Glutamatergic neuron (in vitro differentiated cells): ENCODE measurements around the gene STK39. TPM values are rescaled to one million over a fixed set of nuclear protein-coding genes. Genes with fewer than 3 reads are reported as not detected.

Experiments
- DNase-seq: peaks from one replicate; pipeline ENCODE4 v3.0.0; 2022
- H3K27ac Mint-ChIP-seq: one replicate; pipeline ENCODE4 v1.8.0; 2020; ENCODE audit warnings: mild to moderate bottlenecking, mixed read lengths, inconsistent platforms; ENCODE audit not compliant: unreplicated experiment
- H3K27me3 Mint-ChIP-seq: one replicate; pipeline ENCODE4 v1.8.0; 2020; ENCODE audit warnings: mild to moderate bottlenecking, moderate library complexity, mixed read lengths, inconsistent platforms; ENCODE audit not compliant: unreplicated experiment
- H3K36me3 Mint-ChIP-seq: one replicate; pipeline ENCODE4 v1.8.0; 2020; ENCODE audit warnings: mild to moderate bottlenecking, mixed read lengths, inconsistent platforms; ENCODE audit not compliant: unreplicated experiment
- H3K4me1 Mint-ChIP-seq: one replicate; pipeline ENCODE4 v1.8.0; 2020; ENCODE audit warnings: mild to moderate bottlenecking, low read depth, mixed read lengths, inconsistent platforms; ENCODE audit not compliant: unreplicated experiment
- H3K4me3 Mint-ChIP-seq: one replicate; pipeline ENCODE4 v1.8.0; 2020; ENCODE audit warnings: mild to moderate bottlenecking, mixed read lengths, inconsistent platforms; ENCODE audit not compliant: unreplicated experiment
- H3K9me3 Mint-ChIP-seq: one replicate; pipeline ENCODE4 v1.8.0; 2020; ENCODE audit warnings: mild to moderate bottlenecking, moderate library complexity, mixed read lengths, inconsistent platforms; ENCODE audit not compliant: unreplicated experiment
- CTCF ChIP-seq: fragments of 200-600 bp; sonication (generic); IDR thresholded peaks from one replicate; pipeline ENCODE4 v1.5.0; 2021; ENCODE audit not compliant: partially characterized antibody, unreplicated experiment
- total RNA-seq: library from RNA; stranded (reverse); fragmentation: NEBNext Ultra II Directional; extraction: Animal tissue kit (Norgen Biotek cat#: 25700); gene quantifications from one replicate; pipeline ENCODE4 v1.2.1, GENCODE V29; 2021; ENCODE audit not compliant: unreplicated experiment

STK39 gene
- total RNA-seq, 1 donor from 2014 or later, result 35.9 TPM

DNA sequence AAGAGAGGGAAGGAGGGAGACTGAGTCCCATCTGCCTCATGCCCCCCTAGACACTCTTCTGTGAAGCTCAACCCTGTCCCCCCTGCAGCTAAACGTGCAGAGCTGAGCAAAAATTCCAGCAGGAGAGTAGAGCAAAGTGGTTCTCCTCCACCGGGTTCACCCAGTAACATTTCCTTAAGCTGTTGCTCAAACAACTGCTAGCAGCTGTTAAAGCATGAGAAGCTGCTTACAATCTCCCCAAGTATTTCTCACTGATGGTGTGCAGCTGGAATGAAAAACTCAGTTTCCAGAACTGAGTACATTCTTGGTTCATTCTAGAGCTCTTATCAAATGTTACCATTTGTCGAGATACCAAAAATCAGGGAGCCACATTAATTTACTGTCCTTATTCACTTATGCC lies 92.3 kb downstream of the STK39 start:
- Mint-ChIP-seq H3K4me1 (peaks cover 14% of the 10 kb centered on the region), H3K36me3 (no peaks in the 10 kb centered on the region), H3K27me3 (peaks cover 3% of the 10 kb centered on the region), H3K9me3 (no peaks in the 10 kb centered on the region), H3K4me3 (no peak overlapping the region), H3K27ac (no peak overlapping the region)
- no peak for DNase-seq
- TF ChIP-seq CTCF, result no peak

DNA sequence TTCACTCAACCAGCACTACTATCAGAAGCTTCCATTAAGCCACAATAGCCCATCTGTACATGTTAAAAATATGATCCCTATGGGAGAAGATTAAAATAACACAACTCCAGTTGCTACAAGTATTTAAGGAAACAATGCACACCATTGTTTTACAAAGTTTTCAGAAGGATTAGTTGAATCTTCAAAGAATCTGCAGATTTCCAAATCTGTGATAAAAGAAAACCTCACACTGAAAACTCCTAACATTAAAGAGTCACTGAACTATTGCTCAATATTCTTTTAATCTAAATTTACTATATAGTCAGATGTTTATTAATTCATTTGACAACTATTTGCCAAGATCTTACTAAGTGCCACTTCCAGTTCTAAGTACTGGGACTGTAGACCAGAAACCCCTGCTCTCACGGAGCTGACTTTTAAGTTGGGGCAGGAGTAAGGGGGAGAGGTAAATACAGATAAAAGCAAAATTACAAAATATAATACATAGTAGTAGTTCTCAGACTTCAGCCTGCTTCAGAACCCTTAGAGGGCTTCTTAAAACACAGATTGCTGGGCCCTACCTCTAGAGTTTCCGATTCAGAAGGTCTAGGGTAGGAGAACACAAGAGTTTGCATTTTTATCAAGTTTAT lies 94.4 kb downstream of the STK39 start:
- Mint-ChIP-seq H3K4me3 (no peak overlapping the region), H3K4me1 (peaks cover 14% of the 10 kb centered on the region), H3K9me3 (no peaks in the 10 kb centered on the region), H3K36me3 (no peaks in the 10 kb centered on the region), H3K27me3 (peaks cover 3% of the 10 kb centered on the region), H3K27ac (no peak overlapping the region)
- no peak for DNase-seq
- no peak for TF ChIP-seq CTCF

GRCh38 chr2:168149986-168150385 lies 97.4 kb downstream of the STK39 start:
- H3K27ac Mint-ChIP-seq, result no peak overlapping the region
- H3K36me3 Mint-ChIP-seq, result no peaks in the 10 kb centered on the region
- no peak for DNase-seq
- H3K4me1 Mint-ChIP-seq, result peaks cover 3% of the 10 kb centered on the region
- TF ChIP-seq CTCF, result no peak
- H3K4me3 Mint-ChIP-seq, result no peak overlapping the region
- H3K27me3 Mint-ChIP-seq, result no peaks in the 10 kb centered on the region
- H3K9me3 Mint-ChIP-seq, result no peaks in the 10 kb centered on the region

DNA sequence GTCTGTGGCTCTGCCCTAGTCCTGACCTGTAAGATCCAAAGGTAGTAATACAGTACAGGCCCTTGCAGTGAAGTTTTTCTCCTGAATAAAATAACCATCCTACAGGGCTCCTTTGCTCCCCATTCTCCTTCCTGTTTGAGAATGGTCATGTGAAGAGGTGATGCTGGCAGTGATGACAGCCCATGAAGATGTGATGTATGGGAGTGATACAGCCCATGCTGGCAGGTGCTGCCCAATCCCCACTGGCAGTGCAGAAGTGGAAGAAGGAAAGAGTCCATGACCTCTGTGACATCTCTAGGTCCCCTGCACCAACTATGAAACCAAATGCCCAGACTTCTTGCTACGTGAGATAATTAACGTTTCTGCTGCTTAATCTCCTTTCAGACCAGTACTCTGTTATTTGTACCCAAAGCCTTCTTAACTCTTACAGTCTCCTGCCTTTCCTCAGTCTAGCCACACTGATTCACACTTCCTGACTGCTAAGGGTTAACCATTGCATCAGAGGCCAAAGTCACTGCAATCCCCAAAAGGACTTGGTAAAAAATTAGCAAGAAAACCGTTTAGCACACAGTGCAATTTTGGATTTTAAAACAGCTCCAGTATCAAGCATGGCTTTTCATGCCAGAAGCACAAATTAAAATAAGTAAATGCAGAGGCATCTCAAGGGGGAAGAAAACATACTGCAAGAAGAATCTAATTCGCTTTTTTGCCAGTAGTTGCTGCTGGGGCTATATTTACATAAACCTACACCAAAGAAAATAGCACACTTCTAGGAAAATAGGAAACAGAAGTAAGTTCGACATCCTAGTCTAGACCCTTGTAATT lies 98.0 kb downstream of the STK39 start:
- Mint-ChIP-seq H3K27ac (no peak overlapping the region), H3K27me3 (no peaks in the 10 kb centered on the region), H3K9me3 (no peaks in the 10 kb centered on the region), H3K4me1 (peaks cover 3% of the 10 kb centered on the region), H3K36me3 (no peaks in the 10 kb centered on the region), H3K4me3 (no peak overlapping the region)
- no peak for DNase-seq
- TF ChIP-seq CTCF, result no peak
